ENCODE data around the gene EFR3B.

DNA sequence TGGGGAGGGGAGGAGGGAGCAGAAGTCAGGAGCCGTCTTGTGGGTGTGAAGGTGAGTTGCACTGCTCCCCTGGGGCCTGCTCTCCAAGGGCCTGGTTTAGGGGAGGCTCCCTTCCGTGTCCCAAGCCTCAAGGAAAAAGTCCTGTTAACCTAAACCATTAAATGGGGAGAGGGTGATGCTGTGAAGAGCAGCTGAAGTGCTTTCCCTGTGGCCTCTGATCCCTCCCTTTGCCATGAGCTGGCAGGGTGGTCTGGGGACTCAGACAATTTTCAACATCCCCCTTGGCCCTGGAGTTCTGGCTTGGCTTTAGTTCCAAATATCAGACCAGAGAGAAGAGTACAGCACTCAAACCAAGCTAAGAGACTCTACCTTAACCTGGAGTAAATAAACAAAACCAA lies 127.2 kb downstream of the EFR3B start:
- TF ChIP-seq, protein P1, sequence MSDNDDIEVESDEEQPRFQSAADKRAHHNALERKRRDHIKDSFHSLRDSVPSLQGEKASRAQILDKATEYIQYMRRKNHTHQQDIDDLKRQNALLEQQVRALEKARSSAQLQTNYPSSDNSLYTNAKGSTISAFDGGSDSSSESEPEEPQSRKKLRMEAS (IDR thresholded peaks at IDR 0.05; ENCODE audit: low read depth, low read length) = no peak
- TF ChIP-seq, protein P2, sequence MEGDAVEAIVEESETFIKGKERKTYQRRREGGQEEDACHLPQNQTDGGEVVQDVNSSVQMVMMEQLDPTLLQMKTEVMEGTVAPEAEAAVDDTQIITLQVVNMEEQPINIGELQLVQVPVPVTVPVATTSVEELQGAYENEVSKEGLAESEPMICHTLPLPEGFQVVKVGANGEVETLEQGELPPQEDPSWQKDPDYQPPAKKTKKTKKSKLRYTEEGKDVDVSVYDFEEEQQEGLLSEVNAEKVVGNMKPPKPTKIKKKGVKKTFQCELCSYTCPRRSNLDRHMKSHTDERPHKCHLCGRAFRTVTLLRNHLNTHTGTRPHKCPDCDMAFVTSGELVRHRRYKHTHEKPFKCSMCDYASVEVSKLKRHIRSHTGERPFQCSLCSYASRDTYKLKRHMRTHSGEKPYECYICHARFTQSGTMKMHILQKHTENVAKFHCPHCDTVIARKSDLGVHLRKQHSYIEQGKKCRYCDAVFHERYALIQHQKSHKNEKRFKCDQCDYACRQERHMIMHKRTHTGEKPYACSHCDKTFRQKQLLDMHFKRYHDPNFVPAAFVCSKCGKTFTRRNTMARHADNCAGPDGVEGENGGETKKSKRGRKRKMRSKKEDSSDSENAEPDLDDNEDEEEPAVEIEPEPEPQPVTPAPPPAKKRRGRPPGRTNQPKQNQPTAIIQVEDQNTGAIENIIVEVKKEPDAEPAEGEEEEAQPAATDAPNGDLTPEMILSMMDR (IDR thresholded peaks at IDR 0.05; ENCODE audit: low read depth, low read length) = no peak
- no peak for TF ChIP-seq POLR2A (IDR thresholded peaks at IDR 0.05; ENCODE audit: extremely low read depth, insufficient read length)

Data from NB4 (cell line).